ENCODE measurements around the gene CEP68. TPM values are rescaled to one million over a fixed set of nuclear protein-coding genes. Genes with fewer than 3 reads are reported as not detected.

Gene CEP68, protein sequence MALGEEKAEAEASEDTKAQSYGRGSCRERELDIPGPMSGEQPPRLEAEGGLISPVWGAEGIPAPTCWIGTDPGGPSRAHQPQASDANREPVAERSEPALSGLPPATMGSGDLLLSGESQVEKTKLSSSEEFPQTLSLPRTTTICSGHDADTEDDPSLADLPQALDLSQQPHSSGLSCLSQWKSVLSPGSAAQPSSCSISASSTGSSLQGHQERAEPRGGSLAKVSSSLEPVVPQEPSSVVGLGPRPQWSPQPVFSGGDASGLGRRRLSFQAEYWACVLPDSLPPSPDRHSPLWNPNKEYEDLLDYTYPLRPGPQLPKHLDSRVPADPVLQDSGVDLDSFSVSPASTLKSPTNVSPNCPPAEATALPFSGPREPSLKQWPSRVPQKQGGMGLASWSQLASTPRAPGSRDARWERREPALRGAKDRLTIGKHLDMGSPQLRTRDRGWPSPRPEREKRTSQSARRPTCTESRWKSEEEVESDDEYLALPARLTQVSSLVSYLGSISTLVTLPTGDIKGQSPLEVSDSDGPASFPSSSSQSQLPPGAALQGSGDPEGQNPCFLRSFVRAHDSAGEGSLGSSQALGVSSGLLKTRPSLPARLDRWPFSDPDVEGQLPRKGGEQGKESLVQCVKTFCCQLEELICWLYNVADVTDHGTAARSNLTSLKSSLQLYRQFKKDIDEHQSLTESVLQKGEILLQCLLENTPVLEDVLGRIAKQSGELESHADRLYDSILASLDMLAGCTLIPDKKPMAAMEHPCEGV
- total RNA-seq (2022) (5.4 and 7.2 TPM in 2 replicates), Bru-seq, nascent RNA (percentile 60 among the genes with signal in this experiment), BruChase-seq, experiment 1, labeled RNA remaining after a 6-hour chase (percentile 45 among the genes with signal in this experiment), BruChase-seq, experiment 2, labeled RNA remaining after a 2-hour chase (percentile 53 among the genes with signal in this experiment)
- long read RNA-seq, full-length matches to known transcripts = 5 of 24 reads
- long read RNA-seq, partial matches to known transcripts = 8 of 24 reads
- long read RNA-seq, other reads (novel, unspliced or antisense) = 11 of 24 reads

DNA sequence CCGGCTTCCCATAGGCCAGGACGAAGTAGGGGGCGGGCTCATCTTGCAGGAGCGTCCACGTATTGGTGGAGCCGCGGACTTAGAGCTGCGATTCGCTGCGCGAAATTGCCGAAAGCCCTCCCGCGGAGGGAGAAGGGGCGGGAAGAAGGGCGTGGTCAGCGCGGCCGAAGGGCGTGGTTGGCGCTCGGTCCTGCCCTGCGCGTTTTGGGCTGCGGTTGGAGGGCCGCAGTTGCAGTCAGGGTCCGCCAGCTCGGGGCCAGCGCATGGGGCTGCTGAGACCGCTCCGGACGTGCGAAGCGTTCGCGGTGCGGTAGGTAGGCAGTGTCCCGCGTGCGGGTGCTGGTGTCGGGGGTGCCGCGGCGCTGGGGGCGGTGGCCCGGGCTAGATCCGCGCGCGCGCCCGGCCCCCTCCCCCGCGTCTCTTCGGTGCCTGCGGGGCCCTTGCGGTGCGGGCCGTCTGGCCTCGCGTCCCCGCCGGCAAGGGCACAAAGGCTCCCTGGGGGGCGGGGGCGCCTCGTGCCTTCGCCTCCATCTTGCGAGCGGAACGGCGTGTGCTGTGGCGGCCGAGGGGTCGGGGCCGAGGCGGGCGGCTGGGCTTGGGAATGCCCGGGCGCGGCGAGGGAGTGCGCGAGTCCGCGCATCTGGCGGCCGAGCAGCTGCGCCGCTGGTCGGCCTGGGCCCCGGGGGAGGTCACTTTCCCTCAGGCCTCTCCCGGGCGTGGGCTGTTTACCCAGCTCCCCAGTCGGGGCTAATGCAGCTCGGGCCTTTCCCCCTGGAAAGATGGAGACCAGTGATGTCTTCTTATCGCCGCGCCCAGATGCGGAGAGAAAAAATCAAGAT is at the start of gene CEP68:
Gene CEP68, plus strand, starts transcription at position 202 of the 839 bp plus-strand sequence. CDS start 13,029 bp downstream, outside the sequence.
- Mint-ChIP-seq H3K27ac (ENCODE audit: low read depth, unreplicated experiment) (peak within 1 kb of the TSS; percentile 41), H3K9me3 (ENCODE audit: unreplicated experiment) (no peaks in the 10 kb centered on the region), H3K4me3 (ENCODE audit: unreplicated experiment) (peak within 1 kb of the TSS; percentile 90), H3K36me3 (ENCODE audit: insufficient read depth, unreplicated experiment) (no peaks in the 10 kb centered on the region), H3K4me1 (ENCODE audit: insufficient read depth, unreplicated experiment) (peaks cover 10% of the 10 kb centered on the region), H3K27me3 (ENCODE audit: insufficient read depth, unreplicated experiment) (no peaks in the 10 kb centered on the region)
- TF ChIP-seq, protein P1, sequence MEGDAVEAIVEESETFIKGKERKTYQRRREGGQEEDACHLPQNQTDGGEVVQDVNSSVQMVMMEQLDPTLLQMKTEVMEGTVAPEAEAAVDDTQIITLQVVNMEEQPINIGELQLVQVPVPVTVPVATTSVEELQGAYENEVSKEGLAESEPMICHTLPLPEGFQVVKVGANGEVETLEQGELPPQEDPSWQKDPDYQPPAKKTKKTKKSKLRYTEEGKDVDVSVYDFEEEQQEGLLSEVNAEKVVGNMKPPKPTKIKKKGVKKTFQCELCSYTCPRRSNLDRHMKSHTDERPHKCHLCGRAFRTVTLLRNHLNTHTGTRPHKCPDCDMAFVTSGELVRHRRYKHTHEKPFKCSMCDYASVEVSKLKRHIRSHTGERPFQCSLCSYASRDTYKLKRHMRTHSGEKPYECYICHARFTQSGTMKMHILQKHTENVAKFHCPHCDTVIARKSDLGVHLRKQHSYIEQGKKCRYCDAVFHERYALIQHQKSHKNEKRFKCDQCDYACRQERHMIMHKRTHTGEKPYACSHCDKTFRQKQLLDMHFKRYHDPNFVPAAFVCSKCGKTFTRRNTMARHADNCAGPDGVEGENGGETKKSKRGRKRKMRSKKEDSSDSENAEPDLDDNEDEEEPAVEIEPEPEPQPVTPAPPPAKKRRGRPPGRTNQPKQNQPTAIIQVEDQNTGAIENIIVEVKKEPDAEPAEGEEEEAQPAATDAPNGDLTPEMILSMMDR (IDR thresholded peaks at IDR 0.05; ENCODE audit: unreplicated experiment) = no peak
- intact Hi-C loops (cut with micrococcal nuclease) = loop anchor here (2.0 to 5.0 kb wide), 2 partner anchors 111 to 130 kb away; no protein-coding TSS in a partner anchor
- BruUV-seq (replicated peaks) = no TSS peak
- DNase-seq (ENCODE audit: unreplicated experiment) = peak; percentile 97
- CTCF ChIA-PET = interaction anchor here (0.6 to 2.8 kb wide), 12 partner anchors 8 to 517 kb away, joined by 3 to 13 read pairs (median 3); no protein-coding TSS in a partner anchor
- POLR2A ChIA-PET = interaction anchor here (0.5 to 5.2 kb wide), 30 partner anchors 9 to 1184 kb away, joined by 3 to 72 read pairs (median 4); partner anchors contain the start of genes ACTR2 and RAB1A

DNA sequence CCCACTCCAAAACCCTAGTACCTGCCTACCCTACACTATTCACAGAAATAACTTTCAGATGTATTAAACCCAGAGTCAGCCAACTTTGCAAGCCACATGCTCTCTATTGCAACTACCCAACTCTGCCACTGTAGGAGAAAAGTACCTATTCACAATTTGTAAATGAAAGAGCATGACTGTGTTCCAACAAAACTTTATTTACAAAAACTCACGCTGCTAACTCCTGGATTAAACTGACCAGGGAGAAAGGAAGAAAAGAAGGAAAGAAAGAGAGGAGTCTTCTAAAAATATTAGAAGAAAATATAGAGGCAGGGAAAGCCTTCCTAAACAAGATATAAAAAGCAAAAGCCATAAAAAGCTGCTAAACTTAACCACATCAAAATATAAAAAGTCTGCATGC is 42.4 kb upstream of the CEP68 start:
- Mint-ChIP-seq H3K4me3 (ENCODE audit: unreplicated experiment) (no peak overlapping the region), H3K4me1 (ENCODE audit: insufficient read depth, unreplicated experiment) (no peaks in the 10 kb centered on the region), H3K36me3 (ENCODE audit: insufficient read depth, unreplicated experiment) (peaks cover 25% of the 10 kb centered on the region), H3K9me3 (ENCODE audit: unreplicated experiment) (no peaks in the 10 kb centered on the region), H3K27me3 (ENCODE audit: insufficient read depth, unreplicated experiment) (no peaks in the 10 kb centered on the region), H3K27ac (ENCODE audit: low read depth, unreplicated experiment) (no peak overlapping the region)
- ChIA-PET POLR2A (interaction anchor here (0.7 kb wide), 1 partner anchor 17 kb away, joined by 3 read pairs; no protein-coding TSS in a partner anchor), CTCF (no interaction called here)
- DNase-seq (ENCODE audit: unreplicated experiment) = no peak
- no TSS peak for BruUV-seq (replicated peaks)
- TF ChIP-seq, protein P1 (IDR thresholded peaks at IDR 0.05; ENCODE audit: unreplicated experiment) = no peak
- intact Hi-C loops (cut with micrococcal nuclease) = no loop called here

DNA sequence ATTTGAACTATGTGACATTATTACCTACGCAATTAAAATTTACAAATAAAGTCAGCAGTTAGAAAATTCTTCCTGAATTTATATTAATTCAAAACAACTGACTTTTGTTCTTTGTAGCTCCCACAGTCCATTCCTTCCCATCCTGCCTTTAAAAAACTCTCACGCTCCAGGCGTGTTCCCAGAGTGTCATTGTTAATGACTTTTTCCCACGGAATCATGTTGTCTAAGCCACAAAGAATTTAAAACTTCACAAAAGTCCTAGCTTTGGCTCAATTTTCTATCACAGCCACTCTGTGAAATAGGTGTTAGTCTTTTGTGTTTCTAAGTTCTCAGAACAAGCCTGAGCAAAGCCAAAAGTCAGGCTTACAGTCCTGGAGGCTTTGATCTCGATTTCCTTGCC is 40.5 kb upstream of the CEP68 start:
- H3K9me3 Mint-ChIP-seq (ENCODE audit: unreplicated experiment) = no peaks in the 10 kb centered on the region
- TF ChIP-seq, protein P1 (IDR thresholded peaks at IDR 0.05; ENCODE audit: unreplicated experiment) = no peak
- no peak overlapping the region for H3K4me3 Mint-ChIP-seq (ENCODE audit: unreplicated experiment)
- CTCF ChIA-PET = no interaction called here
- no peaks in the 10 kb centered on the region for H3K4me1 Mint-ChIP-seq (ENCODE audit: insufficient read depth, unreplicated experiment)
- POLR2A ChIA-PET = no interaction called here
- peaks cover 36% of the 10 kb centered on the region for H3K36me3 Mint-ChIP-seq (ENCODE audit: insufficient read depth, unreplicated experiment)
- no peaks in the 10 kb centered on the region for H3K27me3 Mint-ChIP-seq (ENCODE audit: insufficient read depth, unreplicated experiment)
- DNase-seq (ENCODE audit: unreplicated experiment) = no peak
- H3K27ac Mint-ChIP-seq (ENCODE audit: low read depth, unreplicated experiment) = no peak overlapping the region
- no TSS peak for BruUV-seq (replicated peaks)
- intact Hi-C loops (cut with micrococcal nuclease) = no loop called here

Measured in MCF 10A (cell line).